HepG2 (cell line): ENCODE results near the gene MKNK1. TPM values are rescaled to one million over a fixed set of nuclear protein-coding genes. Genes with fewer than 3 reads are reported as not detected.
A peak's percentile ranks its signal among the peaks of the same experiment; 100 is the strongest.

Source experiments
- ATAC-seq: fragments of 200-7000 bp; cut with Tn5 transposase; 3 replicates; pipeline ENCODE4 v1.9.1; 2020; ENCODE audit warnings: mild to moderate bottlenecking, moderate library complexity
- BruUV-seq: library from RNA; stranded (reverse); fragments of 400-500 nt; replicated peaks from 2 replicates; lab custom pipeline; 2021; lab: Mats Ljungman, UMichigan
- CTCF ChIA-PET: fragments of 300-600 bp; formaldehyde crosslinking; extraction: SDS; loops from one replicate; lab custom pipeline; 2021; ENCODE audit warnings: low total read pairs, inconsistent platforms, low intra/inter-chr PET ratio; lab: Yijun Ruan, JAX
- POLR2A ChIA-PET: fragments of 350-600 bp; sonication (Branson Sonifier 250); formaldehyde crosslinking; loops from one replicate; lab custom pipeline; 2020; ENCODE audit warnings: antibody characterized with exemption, inconsistent platforms; lab: Yijun Ruan, JAX
- DNase-seq: peaks from one replicate; pipeline ENCODE4 v3.0.0-alpha.2; 2015; ENCODE audit warnings: low spot score
- FAIRE-seq: peaks from 3 replicates; lab custom pipeline; 2011; peaks lifted over from hg19 to GRCh38; lab: Jason Lieb, UNC
- H2AFZ ChIP-seq: one replicate; pipeline ENCODE4 v1.6.1; 2011; ENCODE audit warnings: low read length, inconsistent platforms
- H3K27ac ChIP-seq: fragments of 300-600 bp; 3 replicates; pipeline ENCODE4 v1.8.0; 2011; ENCODE audit warnings: mixed run types, mild to moderate bottlenecking, mixed read lengths, low read length, inconsistent platforms; ENCODE audit not compliant: insufficient read depth; ENCODE audit errors: extremely low read length
- H3K27me3 ChIP-seq, 2 experiments: fragments of 200-600 bp in 1 of 2; 2 replicates in 1 of 2; 3 replicates in 1 of 2; pipeline versions ENCODE4 v1.6.0 to v1.8.0; 2011; ENCODE audit warnings: low read length in 2 of 2, mild to moderate bottlenecking in 2 of 2, moderate library complexity in 2 of 2, inconsistent platforms in 1 of 2; ENCODE audit not compliant: insufficient read depth in 2 of 2, control insufficient read depth in 1 of 2
- H3K36me3 ChIP-seq, 2 experiments: fragments of 200-600 bp in 1 of 2; replicated peaks in 1 of 2; 2 replicates in 1 of 2; 3 replicates in 1 of 2; pipeline versions ENCODE4 v1.5.1 to v1.8.0; 2011; ENCODE audit warnings: low read length in 2 of 2, inconsistent platforms in 1 of 2; ENCODE audit not compliant: insufficient read depth in 2 of 2, control insufficient read depth in 1 of 2
- H3K4me1 ChIP-seq: 2 replicates; pipeline ENCODE4 v1.5.1; 2012; ENCODE audit warnings: low read length, inconsistent platforms; ENCODE audit not compliant: insufficient read depth
- H3K4me2 ChIP-seq: 2 replicates; pipeline ENCODE4 v1.6.0; 2011; ENCODE audit warnings: low read depth, low read length, inconsistent platforms
- H3K4me3 ChIP-seq, 3 experiments: fragments of 200-600 bp in 1 of 3; sonication (generic), shearing (Covaris generic) in 1 of 3; replicated peaks in 1 of 3; 2 replicates each; pipeline ENCODE4 v1.5.1; 2011 to 2016; ENCODE audit warnings: low read length in 3 of 3, inconsistent platforms in 2 of 3, low read depth in 2 of 3, mild to moderate bottlenecking in 2 of 3, control low read depth in 1 of 3, mixed read lengths in 1 of 3; ENCODE audit not compliant: insufficient read depth in 1 of 3
- H3K79me2 ChIP-seq: one replicate; pipeline ENCODE4 v1.6.1; 2011; ENCODE audit warnings: low read length, inconsistent platforms; ENCODE audit not compliant: insufficient read depth
- H3K9ac ChIP-seq: 2 replicates; pipeline ENCODE4 v1.6.0; 2011; ENCODE audit warnings: mild to moderate bottlenecking, low read depth, low read length, inconsistent platforms; ENCODE audit not compliant: insufficient read depth
- H3K9me3 ChIP-seq: 2 replicates; pipeline ENCODE4 v1.5.1; 2012; ENCODE audit warnings: mild to moderate bottlenecking, low read length
- H4K20me1 ChIP-seq: 2 replicates; pipeline ENCODE4 v1.6.0; 2011; ENCODE audit warnings: inconsistent platforms, mild to moderate bottlenecking, low read length, moderate library complexity; ENCODE audit not compliant: insufficient read depth
- BCL6 ChIP-seq: IDR thresholded peaks from 2 replicates; pipeline ENCODE4 v1.6.1; 2016; ENCODE audit warnings: missing genetic modification reagents, missing compliant biosample characterization
- CENPX ChIP-seq: sonication (generic); formaldehyde crosslinking; IDR thresholded peaks from 2 replicates; pipeline ENCODE4 v1.9.0; 2021; ENCODE audit warnings: mild to moderate bottlenecking, missing genetic modification reagents, moderate library complexity
- GLI4 ChIP-seq: sonication (generic); formaldehyde crosslinking; IDR thresholded peaks from 2 replicates; pipeline ENCODE4 v1.5.1; 2020; ENCODE audit warnings: missing genetic modification reagents, mild to moderate bottlenecking, moderate library complexity, borderline replicate concordance
- KDM4B ChIP-seq: sonication (generic); formaldehyde crosslinking; IDR thresholded peaks from 2 replicates; pipeline ENCODE4 v1.4.0; 2020; ENCODE audit warnings: missing genetic modification reagents
- LCORL ChIP-seq, 2 experiments: fragments of 450-650 bp in 1 of 2; sonication (generic) in 1 of 2; formaldehyde crosslinking in 1 of 2; IDR thresholded peaks; 2 replicates each; pipeline versions ENCODE4 v1.5.0 to v1.6.1; 2017 to 2020; ENCODE audit warnings: antibody characterized with exemption in 1 of 2, missing genetic modification reagents in 1 of 2
- MATR3 ChIP-seq: sonication (generic); formaldehyde crosslinking; IDR thresholded peaks from 2 replicates; pipeline ENCODE4 v1.4.0; 2020; ENCODE audit warnings: missing genetic modification reagents
- RFX5 ChIP-seq: IDR thresholded peaks from 2 replicates; pipeline ENCODE4 v1.6.1; 2011; ENCODE audit warnings: low read depth, low read length, improper control_type of control experiment
- SMAD1 ChIP-seq: sonication (generic); formaldehyde crosslinking; IDR thresholded peaks from 2 replicates; pipeline ENCODE4 v1.4.0; 2020; ENCODE audit warnings: missing genetic modification reagents, low read depth, mild to moderate bottlenecking, borderline replicate concordance
- ZKSCAN8 ChIP-seq: IDR thresholded peaks from 2 replicates; pipeline ENCODE4 v1.6.1; 2016; ENCODE audit warnings: borderline replicate concordance, missing genetic modification reagents, missing compliant biosample characterization
- ZNF24 ChIP-seq: fragments of 450-650 bp; IDR thresholded peaks from 2 replicates; pipeline ENCODE4 v1.6.1; 2017; ENCODE audit warnings: antibody characterized with exemption, mild to moderate bottlenecking
- ZNF337 ChIP-seq: sonication (generic); formaldehyde crosslinking; IDR thresholded peaks from 2 replicates; pipeline ENCODE4 v1.5.1; 2020; ENCODE audit warnings: missing genetic modification reagents, low read depth, mild to moderate bottlenecking, borderline replicate concordance
- ZNF574 ChIP-seq: sonication (generic); formaldehyde crosslinking; IDR thresholded peaks from 2 replicates; pipeline ENCODE4 v1.4.0; 2020; ENCODE audit warnings: missing genetic modification reagents
- ZSCAN31 ChIP-seq: sonication (generic); formaldehyde crosslinking; IDR thresholded peaks from 2 replicates; pipeline ENCODE4 v1.5.0; 2020; ENCODE audit warnings: low read depth, mild to moderate bottlenecking, missing genetic modification reagents
- WGBS: methylation state at CpG from one replicate; pipeline ENCODE4 v1.1.6; 2017; ENCODE audit warnings: low lambda C conversion rate; 5-methylcytosine and 5-hydroxymethylcytosine counted together
- in situ Hi-C: cut with HindIII; loops from 2 replicates; pipeline ENCODE4 v1.10.0; 2017; ENCODE audit warnings: low pct_unique_long_range_greater_than_20kb; ENCODE audit not compliant: extremely low pct_ligation_motif_present
- intact Hi-C: fragments of 100-400 bp; cut with micrococcal nuclease; formaldehyde crosslinking; loops from one replicate; pipeline ENCODE4 v1.10.0; 2022; ENCODE audit not compliant: unreplicated experiment
- polyA plus RNA-seq, 8 experiments: library from polyadenylated mRNA; depleted of rRNA in 3 of 8; stranded (reverse) in 7 of 8; unstranded in 1 of 8; fragments of >200 nt; fragmentation: Illumina TruSeq in 4 of 8; extraction: Trizol in 4 of 8; gene quantifications; 2 replicates each; pipeline versions ENCODE4 v1.2.1 to v1.2.3, GENCODE V29; 2011 to 2016; ENCODE audit warnings: low read depth in 4 of 8, missing spikeins in 1 of 8, mixed read lengths in 1 of 8; ENCODE audit not compliant: insufficient read depth in 1 of 8
- total RNA-seq, 5 experiments: library from RNA; depleted of rRNA; stranded (reverse); fragments of >200 nt; fragmentation: Illumina TruSeq; extraction: Trizol; gene quantifications; 2 replicates each; pipeline ENCODE4 v1.2.3, GENCODE V29; 2016; ENCODE audit warnings: low read depth in 1 of 5
- TF ChIP-seq, protein P1 (sequence below): sonication (generic); formaldehyde crosslinking; IDR thresholded peaks from 2 replicates; pipeline ENCODE4 v1.8.0; 2022; ENCODE audit warnings: mild to moderate bottlenecking, missing genetic modification reagents, moderate library complexity

MKNK1 gene
- total and polyA plus RNA-seq, 2 of the 13 experiments (the other 11 are each of a cell fraction or from before 2014, with no cell fraction given) = 18.5 to 24.1 TPM

GRCh38 chr1:46522184-46522968, 81.7 kb downstream of the MKNK1 start:
- ChIA-PET POLR2A (no interaction called here), CTCF (no interaction called here)
- in situ Hi-C loops = no loop called here
- DNase-seq (no peak), FAIRE-seq (no peak), ATAC-seq (no peak)
- H3K9me3 ChIP-seq = no peaks in the 10 kb centered on the region
- no peak overlapping the region for H3K27ac ChIP-seq
- no peak overlapping the region for H3K4me2 ChIP-seq
- no TSS peak for BruUV-seq
- no peak overlapping the region for H3K4me3 ChIP-seq
- H3K4me1 ChIP-seq = peaks cover 30% of the 10 kb centered on the region
- TF ChIP-seq BCL6 (CRISPR knock-in tag) = peak; percentile 75
- TF ChIP-seq ZNF574 = no peak
- intact Hi-C loops = no loop called here
- no peaks in the 10 kb centered on the region for H3K79me2 ChIP-seq
- WGBS = 9% methylated on average over 8 of the region's 16 CpGs
- no peak overlapping the region for H2AFZ ChIP-seq
- no peak overlapping the region for H3K9ac ChIP-seq
- H4K20me1 ChIP-seq = peaks cover 7% of the 10 kb centered on the region; the same call in 1 of the 2 replicates
- H3K36me3 ChIP-seq = no peaks in the 10 kb centered on the region
- H3K27me3 ChIP-seq = peaks cover 2 to 44% of the 10 kb centered on the region in 2 experiments; a peak in 3 of 5 replicates

DNA sequence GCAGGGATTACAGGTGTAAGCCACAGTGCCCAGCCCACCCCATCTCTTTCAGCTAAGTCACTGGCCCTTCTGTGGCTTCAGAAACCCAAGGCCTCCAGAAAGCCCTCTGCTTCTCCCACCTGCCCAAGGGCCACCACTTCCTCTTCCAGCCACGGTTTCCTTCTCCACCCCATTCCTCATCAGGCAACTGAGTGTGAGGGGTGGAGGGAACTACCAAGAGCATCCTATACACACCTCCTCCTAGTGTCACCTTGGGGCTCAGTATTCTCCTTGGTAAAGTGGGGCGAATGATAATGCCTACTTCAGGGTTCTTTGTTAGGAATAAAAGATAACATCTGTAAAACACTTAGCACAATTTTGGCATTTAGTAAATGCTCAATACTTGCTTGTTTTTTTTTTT, 82.7 kb downstream of the MKNK1 start:
- no peaks in the 10 kb centered on the region for H3K9me3 ChIP-seq
- BruUV-seq = no TSS peak
- H3K4me2 ChIP-seq = no peak overlapping the region
- CTCF ChIA-PET = no interaction called here
- in situ Hi-C loops (no loop called here), intact Hi-C loops (no loop called here)
- DNase-seq = no peak
- no peak for FAIRE-seq
- peaks cover 21% of the 10 kb centered on the region for H3K4me1 ChIP-seq
- POLR2A ChIA-PET = no interaction called here
- no peaks in the 10 kb centered on the region for H3K79me2 ChIP-seq
- H3K27ac ChIP-seq = no peak overlapping the region
- H3K36me3 ChIP-seq = no peaks in the 10 kb centered on the region
- H2AFZ ChIP-seq = no peak overlapping the region
- peaks cover 2 to 52% of the 10 kb centered on the region in 2 experiments; a peak in 3 of 5 replicates for H3K27me3 ChIP-seq
- no peak for ATAC-seq
- H4K20me1 ChIP-seq = 0 out of 2 replicates have a peak, but pooled peaks cover 4% of the 10 kb centered on the region
- 20% methylated on average over 2 of the region's 2 CpGs for WGBS
- no peak overlapping the region for H3K4me3 ChIP-seq
- H3K9ac ChIP-seq = no peak overlapping the region
- TF ChIP-seq ZNF337 (CRISPR knock-in tag) = no peak
- no peak for TF ChIP-seq ZSCAN31
- no peak for TF ChIP-seq LCORL (IDR thresholded peaks at IDR 0.05)
- no peak for TF ChIP-seq LCORL (CRISPR knock-in tag; IDR thresholded peaks at IDR 0.05)
- no peak for TF ChIP-seq SMAD1 (CRISPR knock-in tag)
- TF ChIP-seq CENPX (CRISPR knock-in tag) = no peak
- TF ChIP-seq MATR3 = no peak
- TF ChIP-seq, protein P1, sequence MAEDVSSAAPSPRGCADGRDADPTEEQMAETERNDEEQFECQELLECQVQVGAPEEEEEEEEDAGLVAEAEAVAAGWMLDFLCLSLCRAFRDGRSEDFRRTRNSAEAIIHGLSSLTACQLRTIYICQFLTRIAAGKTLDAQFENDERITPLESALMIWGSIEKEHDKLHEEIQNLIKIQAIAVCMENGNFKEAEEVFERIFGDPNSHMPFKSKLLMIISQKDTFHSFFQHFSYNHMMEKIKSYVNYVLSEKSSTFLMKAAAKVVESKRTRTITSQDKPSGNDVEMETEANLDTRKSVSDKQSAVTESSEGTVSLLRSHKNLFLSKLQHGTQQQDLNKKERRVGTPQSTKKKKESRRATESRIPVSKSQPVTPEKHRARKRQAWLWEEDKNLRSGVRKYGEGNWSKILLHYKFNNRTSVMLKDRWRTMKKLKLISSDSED (CRISPR knock-in tag) = no peak
- TF ChIP-seq KDM4B (CRISPR knock-in tag) = no peak
- TF ChIP-seq RFX5 = no peak
- no peak for TF ChIP-seq ZNF24
- no peak for TF ChIP-seq GLI4 (CRISPR knock-in tag)
- no peak for TF ChIP-seq ZKSCAN8 (CRISPR knock-in tag)
